ENCODE data around the gene DLG2.

GRCh38 chr11:85485902-85486301 lies 141.2 kb downstream of the DLG2 start:
- TF ChIP-seq CTCF (IDR thresholded peaks at IDR 0.05), result no peak
- no peak for TF ChIP-seq POLR2A (IDR thresholded peaks at IDR 0.05)

All from uterus (tissue), 2 donors.